ENCODE measurements around the gene SLC41A3. TPM values are rescaled to one million over a fixed set of nuclear protein-coding genes. Genes with fewer than 3 reads are reported as not detected.

SLC41A3 gene
- polyA plus RNA-seq, 2 of the 4 experiments (the other 2 are of a cell fraction), result 18.9 to 24.2 TPM

GRCh38 chr3:126025862-126026261, 58.1 kb downstream of the SLC41A3 start:
- no peak for TF ChIP-seq REST (IDR thresholded peaks at IDR 0.05)
- TF ChIP-seq FOXS1 (CRISPR knock-in tag; IDR thresholded peaks at IDR 0.05), result no peak
- TF ChIP-seq RAD21 (conservative IDR thresholded peaks at IDR 0.05 in 1 of 2, IDR thresholded peaks at IDR 0.05 in 1 of 2), result no peak
- TF ChIP-seq GATA3 (IDR thresholded peaks at IDR 0.05; ENCODE audit: borderline replicate concordance), result no peak
- no peak for TF ChIP-seq MAFK (IDR thresholded peaks at IDR 0.05; ENCODE audit: partially characterized antibody)
- TF ChIP-seq KDM5A (IDR thresholded peaks at IDR 0.05), result no peak
- TF ChIP-seq E2F6 (IDR thresholded peaks at IDR 0.05; ENCODE audit: borderline replicate concordance, low read depth), result no peak
- no peak for TF ChIP-seq EP300 (IDR thresholded peaks at IDR 0.05)
- no peak for TF ChIP-seq CHD4 (IDR thresholded peaks at IDR 0.05; ENCODE audit: borderline replicate concordance)
- TF ChIP-seq BHLHE40 (IDR thresholded peaks at IDR 0.05; ENCODE audit: low read depth, low read length), result no peak
- TF ChIP-seq NR3C1 (IDR thresholded peaks at IDR 0.05), result no peak
- TF ChIP-seq ATOH8 (CRISPR knock-in tag; IDR thresholded peaks at IDR 0.05; ENCODE audit: low read depth), result no peak
- TF ChIP-seq PBX3 (IDR thresholded peaks at IDR 0.05), result no peak
- TF ChIP-seq HOXB5 (CRISPR knock-in tag; IDR thresholded peaks at IDR 0.05), result no peak
- no peak for TF ChIP-seq MAX (IDR thresholded peaks at IDR 0.05)
- TF ChIP-seq MYC (IDR thresholded peaks at IDR 0.05; ENCODE audit: borderline replicate concordance, low read length), result no peak
- TF ChIP-seq SMC3 (IDR thresholded peaks at IDR 0.05), result no peak
- no peak for TF ChIP-seq CTCF (IDR thresholded peaks at IDR 0.05)
- TF ChIP-seq HES2 (IDR thresholded peaks at IDR 0.05), result no peak
- no peak for TF ChIP-seq CEBPB (IDR thresholded peaks at IDR 0.05)
- CTCF ChIA-PET, result no interaction called here
- DNase-seq (ENCODE audit: low read depth in 1 of 2, low spot score in 1 of 2), result no peak
- H3K9me3 ChIP-seq, result peaks cover 5% of the 10 kb centered on the region; the same call in 1 of the 3 replicates
- no peak overlapping the region for H3K4me3 ChIP-seq
- WGBS (ENCODE audit: missing lambda C conversion rate), result 90% methylated on average over 3 of the region's 4 CpGs
- H3K4me2 ChIP-seq, result no peak overlapping the region
- POLR2A ChIA-PET, result no interaction called here
- no peak overlapping the region for H3K27ac ChIP-seq
- no peak for ATAC-seq
- H3K4me1 ChIP-seq, result no peaks in the 10 kb centered on the region
- FAIRE-seq, result no peak
